Stimulated activated CD4-positive, alpha-beta T cell treated with anti-CD3 and anti-CD28 coated beads, Interleukin-12 subunit alpha, Interleukin-12 subunit beta, amount 100 ng/mL, for 24 hours (primary cell): ENCODE results near the gene IRX6.

Experiments used
- DNase-seq, 2 experiments: peaks; one replicate each; pipeline ENCODE4 v3.0.0-alpha.2; 2020; ENCODE audit warnings: low read depth in 2 of 2

IRX6 gene

DNA sequence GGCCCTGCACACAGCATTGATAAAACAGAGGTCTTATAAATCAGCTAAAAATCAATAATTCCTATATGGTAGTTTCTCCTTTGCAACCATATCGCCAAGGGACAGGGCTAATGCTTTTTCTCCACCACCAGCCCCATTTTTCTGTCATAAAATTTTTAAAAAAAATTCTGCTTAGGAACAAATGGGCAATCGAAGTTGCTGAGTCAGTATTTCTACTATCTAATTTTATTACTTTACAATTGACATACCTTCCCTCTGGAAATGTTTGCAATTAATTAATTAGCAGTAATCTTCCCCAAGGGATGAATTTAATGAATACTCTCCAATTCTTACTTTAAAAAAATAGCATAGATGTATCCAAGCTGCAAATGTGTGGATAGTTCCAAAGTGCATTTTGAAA lies 1.7 kb upstream of the IRX6 start:
- no peak for DNase-seq

DNA sequence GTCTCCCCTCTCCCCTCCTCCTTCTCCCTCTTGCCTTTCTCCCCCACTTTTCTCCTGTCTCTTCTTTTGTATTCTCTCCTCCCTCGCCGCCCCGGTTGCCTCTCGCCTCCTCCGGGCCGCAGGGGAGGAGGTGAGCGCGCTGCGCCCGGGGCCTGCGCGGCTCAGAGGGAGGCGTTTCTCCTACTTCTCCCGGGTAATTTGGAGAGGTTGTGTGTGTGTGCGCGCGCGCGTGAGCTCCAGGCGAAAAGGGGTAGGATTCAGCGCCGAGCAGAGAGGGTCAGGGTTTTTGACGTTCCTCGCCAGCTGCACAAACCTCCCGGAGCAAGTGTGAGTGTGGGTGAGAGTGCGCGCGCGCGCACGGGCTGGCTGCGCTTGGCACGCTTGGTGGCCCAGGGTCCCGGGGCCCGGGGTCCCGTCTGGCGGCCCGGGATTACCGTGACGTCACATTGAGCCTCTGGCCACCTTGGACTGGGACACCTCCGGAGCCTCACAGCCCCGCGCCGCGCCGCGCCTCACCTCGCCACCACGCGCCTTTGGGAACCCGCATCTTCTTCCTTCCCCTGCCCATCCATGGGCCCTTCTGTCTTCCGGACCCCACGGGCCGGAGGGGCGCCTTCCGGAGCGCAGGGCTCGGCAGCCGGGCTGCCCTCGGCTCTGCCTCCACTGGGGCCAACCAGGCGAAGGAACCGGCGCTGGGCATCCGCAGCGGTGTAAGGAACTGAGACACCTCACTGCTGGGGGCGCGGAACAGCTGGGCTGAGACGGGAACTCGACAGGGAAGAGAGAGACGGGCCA lies 479 bp downstream of the IRX6 start:
- no peak for DNase-seq

DNA sequence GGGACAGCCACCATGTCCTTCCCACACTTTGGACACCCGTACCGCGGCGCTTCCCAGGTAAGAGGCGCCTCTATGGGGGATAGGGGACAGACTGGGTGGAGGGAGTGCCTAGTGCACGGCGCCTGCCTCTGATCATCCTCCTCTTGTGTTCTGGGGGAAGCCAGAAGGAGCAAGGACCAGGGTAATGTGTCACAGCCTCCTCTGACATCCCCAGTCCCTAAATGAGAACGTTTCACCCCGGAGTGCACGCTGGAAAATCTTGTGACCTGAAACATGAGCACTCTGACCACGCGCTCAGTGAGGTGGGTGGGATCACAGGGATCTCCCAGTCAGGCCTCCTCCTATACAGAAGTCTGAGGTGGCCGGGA lies 1.1 kb downstream of the IRX6 start:
- DNase-seq: no peak

DNA sequence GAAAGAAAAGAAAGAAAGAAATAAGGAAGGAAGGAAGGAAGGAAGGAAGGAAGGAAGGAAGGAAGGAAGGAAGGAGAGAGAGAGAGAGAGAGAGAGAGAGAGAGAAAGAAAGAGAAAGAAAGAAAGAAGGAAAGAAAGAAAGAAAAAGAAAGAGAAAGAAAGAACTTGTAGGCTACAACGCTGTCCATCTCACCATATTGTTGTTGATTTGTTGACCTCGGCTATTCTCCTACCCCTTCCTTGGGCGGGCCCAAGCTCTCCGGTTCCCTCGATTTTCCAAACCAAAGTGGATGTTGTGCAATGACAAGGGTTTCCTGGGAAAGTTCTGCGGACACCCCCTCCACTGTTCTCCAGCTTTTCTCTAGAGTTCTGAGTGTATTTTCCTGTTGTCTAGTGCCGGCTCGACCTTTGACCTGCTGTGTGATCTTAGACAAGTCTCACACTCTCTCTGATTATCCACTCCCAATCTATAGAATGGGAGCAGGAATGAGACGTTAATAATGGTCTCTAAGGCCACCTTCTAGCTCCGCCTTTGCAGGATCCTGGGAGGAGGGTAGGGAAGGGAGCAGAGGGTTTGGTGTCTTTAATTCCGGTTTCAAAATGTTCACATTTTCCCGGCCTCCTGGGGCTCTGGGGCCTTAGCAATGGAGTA lies 1.6 kb downstream of the IRX6 start:
- no peak for DNase-seq

DNA sequence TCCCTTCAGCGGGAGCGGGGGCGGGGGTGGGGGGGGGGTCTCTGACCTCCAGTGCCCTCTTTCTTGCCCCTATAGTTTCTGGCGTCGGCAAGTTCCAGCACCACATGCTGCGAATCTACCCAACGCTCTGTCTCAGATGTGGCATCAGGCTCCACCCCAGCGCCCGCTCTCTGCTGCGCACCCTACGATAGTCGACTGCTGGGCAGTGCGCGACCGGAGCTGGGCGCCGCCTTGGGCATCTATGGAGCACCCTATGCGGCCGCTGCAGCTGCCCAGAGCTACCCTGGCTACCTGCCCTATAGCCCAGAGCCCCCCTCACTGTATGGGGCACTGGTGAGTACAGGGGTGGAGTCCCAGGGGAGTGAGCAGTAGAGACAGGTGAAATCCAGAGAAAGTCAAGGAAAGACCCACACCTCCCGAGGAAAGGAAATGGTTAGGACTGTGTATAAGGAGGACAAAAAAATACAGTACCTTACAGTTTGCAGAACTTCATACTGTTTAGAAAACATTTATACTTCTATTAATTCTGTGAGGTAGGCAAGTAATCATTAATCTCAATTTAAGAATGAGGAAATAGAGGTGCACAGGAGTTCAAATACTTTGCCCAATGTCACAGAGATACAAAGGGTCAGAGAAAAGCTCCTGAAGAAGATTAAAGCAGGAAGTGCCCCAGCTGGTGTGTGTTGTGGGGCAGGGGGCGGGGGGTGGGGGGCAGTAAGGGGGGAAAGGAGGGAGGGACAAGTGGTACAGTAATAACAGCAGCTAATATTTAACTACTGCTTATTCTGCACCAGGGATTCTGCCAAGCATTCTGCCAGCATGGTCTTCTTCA lies 2.5 kb downstream of the IRX6 start:
- no peak for DNase-seq

DNA sequence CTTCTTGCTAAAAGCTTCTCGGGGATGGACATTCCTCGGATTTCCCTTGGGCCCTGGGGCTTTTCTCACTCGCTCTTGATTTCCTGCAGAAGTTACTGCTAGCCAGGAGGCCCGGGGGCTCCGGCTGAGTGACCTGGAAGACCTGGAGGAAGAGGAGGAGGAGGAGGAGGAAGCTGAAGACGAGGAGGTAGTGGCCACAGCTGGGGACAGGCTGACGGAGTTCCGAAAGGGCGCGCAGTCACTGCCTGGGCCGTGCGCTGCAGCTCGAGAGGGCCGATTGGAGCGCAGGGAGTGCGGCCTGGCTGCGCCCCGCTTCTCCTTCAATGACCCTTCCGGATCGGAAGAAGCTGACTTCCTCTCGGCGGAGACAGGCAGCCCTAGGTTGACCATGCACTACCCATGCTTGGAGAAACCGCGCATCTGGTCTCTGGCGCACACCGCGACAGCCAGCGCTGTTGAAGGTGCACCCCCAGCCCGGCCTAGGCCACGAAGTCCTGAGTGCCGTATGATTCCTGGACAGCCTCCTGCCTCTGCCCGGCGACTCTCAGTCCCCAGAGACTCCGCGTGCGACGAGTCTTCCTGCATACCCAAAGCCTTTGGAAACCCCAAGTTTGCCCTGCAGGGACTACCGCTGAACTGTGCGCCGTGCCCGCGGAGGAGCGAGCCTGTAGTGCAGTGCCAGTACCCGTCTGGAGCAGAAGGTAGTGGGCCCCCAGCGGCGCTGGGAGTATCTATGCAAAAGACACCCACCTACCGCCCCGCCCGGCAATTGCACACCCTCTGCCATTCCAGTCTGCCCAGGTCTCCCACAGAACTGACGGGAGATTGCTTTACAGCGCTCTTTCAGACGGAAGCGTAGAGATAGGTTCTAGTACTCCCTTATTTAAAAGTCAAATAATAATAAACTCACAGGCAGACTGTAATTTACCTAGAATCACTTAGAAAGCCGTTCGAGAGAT lies 4.9 kb downstream of the IRX6 start:
- DNase-seq: no peak

DNA sequence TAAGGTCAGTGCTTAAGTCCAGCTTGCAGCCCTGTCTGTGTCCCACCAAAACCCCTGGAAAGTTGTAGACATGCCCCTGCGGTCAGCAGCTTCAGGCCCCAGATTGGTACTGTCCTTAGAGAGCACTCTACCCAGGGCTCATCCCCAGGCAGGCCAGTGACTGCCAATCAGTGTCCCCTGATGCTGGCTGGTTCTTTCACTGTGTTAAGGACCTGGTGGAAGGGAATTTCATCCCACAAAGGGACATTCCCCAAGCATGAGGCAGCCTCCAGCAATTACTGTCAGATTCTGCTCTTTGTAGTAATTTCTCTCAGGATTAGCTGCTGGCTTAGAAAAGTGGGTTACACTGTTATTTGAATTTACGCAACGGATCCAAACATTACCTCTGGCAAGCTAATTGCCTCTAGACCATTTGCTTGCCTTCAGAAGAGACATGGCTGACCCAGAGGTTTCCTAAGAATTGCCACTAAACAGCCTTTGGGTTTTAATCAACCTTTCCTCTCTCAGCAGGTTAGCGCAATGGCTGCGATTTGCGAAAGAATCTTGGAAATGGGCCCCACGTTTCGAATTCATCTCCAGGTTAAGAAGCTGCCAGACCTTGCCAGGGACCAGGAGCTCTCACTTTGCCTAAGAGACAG lies 5.9 kb downstream of the IRX6 start:
- no peak for DNase-seq

DNA sequence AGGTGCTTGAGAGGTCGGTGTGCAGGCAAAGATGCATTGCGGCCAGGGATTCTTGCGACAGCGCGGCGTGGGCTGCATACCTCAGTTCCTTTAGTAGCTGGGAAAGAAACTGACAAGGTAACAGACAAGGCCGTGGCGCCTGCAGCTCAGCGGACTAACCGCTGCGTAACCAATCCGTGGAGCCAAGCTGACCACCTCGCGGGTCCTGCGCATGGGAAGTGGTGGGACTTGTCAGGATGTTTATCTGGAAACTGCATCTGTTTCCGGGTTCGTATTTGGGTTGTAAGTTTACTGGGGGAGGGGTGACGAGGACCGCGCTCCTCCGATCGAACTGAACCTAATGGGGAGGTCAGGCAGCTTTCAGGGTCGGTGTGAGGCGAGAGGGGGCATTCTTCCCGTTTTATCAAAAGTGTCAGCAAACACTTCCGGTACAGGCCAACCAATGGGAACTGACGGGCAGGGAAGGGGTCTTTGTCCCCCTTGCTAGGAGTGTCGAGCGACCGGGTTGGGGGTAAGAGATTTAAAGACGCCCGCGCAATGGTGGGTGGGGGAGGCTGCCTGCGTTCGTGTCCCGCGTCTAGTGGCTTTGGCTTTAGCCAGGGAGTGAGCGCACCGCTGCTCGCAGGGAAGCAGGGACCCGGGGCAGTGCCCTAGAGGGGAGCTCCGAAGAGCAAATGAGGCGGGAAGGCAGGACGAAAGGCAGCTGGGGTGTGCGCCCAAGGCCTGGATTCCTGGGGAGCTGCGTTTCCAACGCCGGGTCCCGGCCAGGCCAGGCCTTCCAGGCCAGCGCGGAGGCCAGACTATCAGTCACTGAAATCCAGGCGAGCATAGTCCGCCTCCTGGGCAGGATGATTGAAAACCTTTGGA lies 7.0 kb downstream of the IRX6 start:
- DNase-seq: no peak

DNA sequence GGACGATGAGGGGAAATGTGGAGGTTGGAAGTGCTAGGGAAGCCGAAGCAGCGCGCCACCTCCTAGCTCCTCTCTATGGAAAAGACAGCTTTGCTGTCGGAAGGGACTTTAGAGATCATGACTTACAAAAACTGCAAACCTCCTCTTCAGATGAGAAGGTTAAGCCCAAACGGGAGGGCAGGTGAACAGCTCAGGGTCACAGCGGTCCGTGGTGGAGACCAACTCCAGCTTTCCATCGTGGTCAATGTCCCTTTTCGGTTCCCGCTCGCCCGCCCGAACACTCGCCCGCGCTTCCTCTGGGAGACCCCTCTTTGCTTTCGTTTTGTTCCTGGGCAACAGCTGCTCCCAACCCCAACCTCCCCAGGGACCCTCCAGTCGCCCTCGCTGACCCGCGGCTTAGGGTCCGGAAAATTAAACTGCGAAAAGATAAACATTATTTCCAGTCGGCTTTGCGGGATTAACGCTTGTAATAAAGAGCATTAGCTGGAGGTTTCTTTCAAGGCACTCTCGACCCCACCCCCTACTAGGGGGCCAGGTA lies 7.7 kb downstream of the IRX6 start:
- no peak for DNase-seq

DNA sequence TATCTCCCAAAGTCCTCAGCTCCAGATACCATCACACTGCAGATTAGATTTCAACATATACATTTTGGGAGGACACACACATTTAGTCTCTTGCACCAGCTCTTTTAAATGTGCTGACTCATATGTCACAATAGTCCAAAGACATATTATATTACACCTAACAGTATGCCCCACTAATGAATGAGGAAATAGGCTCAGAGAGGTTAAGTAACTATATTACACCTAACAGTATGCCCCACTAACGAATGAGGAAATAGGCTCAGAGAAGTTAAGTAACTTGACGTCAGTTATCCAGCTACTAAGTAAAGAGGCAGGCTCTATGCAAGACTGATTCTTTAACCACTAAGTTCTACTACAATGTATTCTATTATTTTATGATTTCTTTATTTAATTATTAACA lies 9.7 kb downstream of the IRX6 start:
- DNase-seq: no peak

DNA sequence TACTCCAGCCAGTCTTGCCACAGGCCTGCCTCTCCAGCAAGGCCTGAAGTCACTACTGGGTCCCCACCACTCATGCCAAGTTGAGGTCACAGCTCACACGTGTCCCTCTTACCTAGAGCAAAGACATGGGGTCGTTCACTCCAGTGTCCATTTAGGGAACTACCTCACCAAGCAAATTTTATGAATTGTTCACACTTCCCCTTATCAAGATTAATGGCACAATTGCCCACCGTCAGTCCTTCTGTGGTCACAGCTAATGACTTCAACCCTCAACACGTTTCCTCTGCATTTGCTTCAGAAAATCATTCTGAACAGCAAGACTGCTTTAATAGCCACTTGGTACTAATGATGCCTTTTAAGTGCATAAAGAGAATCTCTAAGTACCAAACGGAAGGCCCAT lies 14.6 kb downstream of the IRX6 start:
- DNase-seq: no peak

DNA sequence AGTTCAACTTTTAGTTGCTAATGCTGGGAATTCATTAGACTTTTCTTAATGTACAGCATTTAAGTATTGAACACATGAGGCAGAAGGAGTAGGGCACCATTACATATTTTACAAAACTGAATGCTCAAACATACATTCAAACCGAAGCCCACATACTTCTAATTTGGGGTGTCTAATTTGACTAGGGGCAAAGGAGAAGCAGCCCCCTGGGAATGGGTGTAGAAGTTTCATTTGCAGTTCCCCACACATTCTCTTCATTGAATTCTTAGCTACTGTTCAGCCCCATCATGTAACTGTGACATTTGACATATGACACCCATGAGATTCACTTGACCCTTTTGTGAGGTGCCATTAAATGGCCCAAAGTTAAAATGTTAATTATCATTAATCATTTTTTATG lies 16.4 kb downstream of the IRX6 start:
- DNase-seq: no peak

DNA sequence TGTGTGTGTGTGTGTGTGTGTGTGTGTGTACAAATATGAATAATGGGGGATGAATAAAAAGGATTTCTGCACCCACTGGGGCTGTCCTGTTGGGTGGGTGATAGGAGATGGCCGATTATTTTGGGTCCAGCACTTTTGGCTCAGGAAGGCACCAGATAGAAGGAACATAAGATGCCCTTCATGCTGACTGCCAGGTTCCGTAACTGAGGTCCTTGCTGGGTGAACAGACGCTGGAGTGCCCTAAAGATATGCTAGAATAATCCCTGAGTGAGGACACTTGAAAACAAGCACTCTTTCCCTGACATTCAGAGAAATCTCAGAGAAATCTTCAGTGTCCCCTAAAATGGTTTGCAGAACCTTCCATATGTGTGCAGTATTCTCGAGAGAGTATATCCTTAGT lies 17.7 kb downstream of the IRX6 start:
- no peak for DNase-seq

DNA sequence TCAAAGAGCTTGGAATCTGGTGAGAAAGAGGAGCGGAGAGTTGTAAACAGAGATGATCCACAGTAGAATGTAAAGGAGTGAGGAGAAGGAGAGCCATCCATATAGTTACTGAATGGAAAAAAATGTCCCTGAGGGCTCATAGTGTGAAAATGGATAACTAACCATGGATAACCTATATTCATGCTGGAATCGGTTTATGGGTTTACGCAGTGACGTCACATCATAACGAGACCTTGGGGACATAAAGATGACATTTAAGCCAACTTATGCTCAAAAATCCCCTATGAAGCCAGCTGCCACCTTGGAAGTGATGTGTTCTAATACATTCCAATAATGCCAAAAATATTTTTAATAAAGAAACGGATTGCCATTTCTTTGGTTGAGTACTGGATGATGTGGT lies 22.5 kb downstream of the IRX6 start:
- DNase-seq: no peak

DNA sequence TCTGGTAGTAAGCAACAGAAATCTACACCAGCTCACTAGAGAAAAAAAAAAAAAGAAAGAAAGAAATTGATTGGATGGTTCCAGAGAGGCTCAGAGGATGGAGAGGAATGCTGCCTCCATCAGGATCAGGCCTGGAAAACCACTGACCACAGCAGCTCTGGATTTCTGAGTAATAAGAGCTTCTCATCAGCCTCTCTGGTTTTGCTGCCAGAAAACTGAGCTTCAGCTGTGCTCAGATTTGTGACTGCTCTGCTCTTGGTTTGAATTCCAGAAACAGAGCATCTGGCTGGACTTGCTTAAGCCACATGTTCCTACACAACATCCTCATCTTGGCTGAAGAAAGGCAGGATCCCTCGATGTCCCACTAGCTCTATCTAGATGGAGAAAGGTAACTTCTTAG lies 25.9 kb downstream of the IRX6 start:
- no peak for DNase-seq

DNA sequence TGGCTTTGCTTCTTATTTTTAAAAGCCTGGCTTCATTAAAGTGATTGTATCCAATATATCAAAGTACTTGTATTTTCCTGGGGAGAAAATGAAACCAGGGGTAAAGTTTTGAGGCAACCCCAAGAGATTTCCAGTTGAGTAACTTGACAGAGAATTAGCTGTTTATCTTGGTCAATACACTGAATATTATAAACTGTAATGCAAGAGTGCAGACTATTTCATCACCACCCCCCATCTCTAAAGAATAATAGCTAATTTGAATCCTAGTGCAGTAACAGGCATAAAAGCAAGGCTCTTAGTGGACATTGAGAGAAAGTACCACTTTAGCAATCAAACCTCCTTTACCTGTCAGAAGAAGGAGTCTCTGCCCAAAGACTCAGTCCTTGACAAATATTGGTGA lies 27.0 kb downstream of the IRX6 start:
- DNase-seq: no peak

DNA sequence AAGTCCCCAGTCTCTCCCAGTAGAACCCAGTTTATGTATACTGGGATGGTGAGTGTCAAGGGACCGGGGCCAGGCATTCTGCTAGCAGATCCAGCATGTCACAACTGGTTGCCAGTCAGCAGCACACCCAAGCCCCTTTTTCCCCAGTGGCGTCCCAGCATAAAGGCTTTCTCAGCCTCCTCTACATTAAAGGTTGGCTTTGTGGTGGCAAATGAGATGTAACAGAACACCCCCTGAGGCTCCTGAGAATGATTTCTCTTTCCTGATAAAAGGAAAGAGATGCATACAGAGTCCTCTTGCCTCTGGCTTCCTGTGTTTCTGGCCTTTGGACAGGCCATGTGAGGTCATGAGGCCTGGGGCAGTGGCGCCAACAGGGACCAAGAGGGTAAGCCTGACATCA lies 27.9 kb downstream of the IRX6 start:
- no peak for DNase-seq

DNA sequence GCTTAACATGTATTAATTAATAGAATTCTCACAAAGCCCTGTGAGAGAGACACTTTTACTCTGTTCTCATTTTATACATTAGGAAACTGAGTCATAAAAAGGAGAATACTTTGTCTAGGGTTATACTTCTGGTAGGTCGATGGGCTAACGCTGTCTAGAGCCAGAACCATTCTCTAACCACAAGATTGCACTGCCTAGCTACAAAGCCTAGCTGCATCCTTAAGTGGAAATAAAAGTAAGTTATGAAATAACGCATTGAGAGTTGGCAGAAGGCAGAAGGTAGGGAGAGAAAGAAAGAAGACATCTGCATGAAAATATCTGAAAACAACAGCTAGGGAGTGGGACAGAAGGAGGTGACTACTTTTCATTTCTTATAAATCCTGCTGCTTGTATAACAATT lies 33.2 kb downstream of the IRX6 start:
- DNase-seq: no peak

DNA sequence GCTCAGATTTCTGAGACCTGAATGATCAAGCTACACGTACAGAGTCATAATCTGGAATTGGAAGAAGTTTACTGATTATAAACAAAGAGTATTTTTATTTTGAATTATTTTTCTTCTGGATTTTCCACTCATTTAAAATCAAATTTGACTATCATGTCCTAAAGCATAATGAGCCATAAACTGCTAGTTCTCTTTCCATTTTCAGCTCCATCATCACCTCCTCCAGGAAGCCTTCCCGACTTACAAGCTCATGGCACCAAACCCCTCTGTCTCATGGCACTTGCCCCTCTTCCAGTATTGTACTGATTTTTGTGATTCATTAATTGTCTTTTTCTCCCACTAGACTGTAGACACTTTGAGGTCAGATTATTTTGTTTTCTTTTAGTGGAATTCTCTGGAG lies 35.9 kb downstream of the IRX6 start:
- DNase-seq: no peak

DNA sequence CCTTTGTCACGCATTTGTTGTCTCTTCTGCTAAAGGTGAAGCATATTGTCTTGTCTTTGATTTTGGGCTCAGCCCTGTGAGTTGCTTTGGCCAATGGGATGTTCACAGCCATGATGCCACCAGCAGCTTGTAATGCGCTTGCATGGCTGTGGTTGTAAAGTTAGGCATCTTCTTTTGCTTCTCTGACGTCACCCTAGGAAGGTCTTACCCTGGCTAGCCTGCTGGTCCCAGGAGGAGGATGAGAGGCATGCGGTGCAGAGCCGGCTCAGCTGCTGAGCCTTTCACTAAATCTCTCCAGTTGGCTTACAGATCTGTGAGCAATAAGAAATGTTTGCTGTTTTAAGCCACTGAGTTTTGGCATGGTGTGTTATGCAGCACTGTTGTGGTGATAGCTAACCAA lies 40.8 kb downstream of the IRX6 start:
- no peak for DNase-seq
